Measurements from ENCODE around the gene GPR153. TPM values are rescaled to one million over a fixed set of nuclear protein-coding genes. Genes with fewer than 3 reads are reported as not detected.

GPR153 gene
- total and polyA plus RNA-seq, 4 donors: 0.37 to 5.9 (median 2.7) TPM

DNA sequence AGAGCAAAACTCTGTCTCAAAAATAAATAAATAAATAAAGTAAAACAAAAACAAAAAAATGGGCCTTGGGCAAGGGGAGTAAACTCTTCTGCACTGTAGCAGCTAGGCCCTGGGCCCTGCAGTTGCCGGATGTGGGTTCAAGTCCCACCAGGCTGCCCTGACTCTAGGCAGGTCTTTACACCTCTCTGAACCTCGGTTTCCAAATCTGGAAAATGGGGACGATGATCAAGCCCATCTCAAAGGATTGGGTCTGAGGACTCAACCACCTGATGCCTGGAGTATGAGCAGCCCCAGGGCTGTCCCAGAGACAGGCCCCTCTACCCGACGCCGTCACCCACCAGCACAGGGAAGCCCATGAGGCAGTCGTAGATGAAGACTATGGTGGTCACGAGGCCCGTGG, 7.5 kb downstream of the GPR153 start:
- Histone ChIP-seq H3K9me3 (ENCODE audit: control insufficient read depth in 4 of 4, low read length in 3 of 4) (no peaks in the 10 kb centered on the region), H3K27ac (ENCODE audit: low read depth in 1 of 2, low read length in 2 of 2) (no peak overlapping the region), H3K36me3 (ENCODE audit: control insufficient read depth in 4 of 4, insufficient read depth in 3 of 4, low read depth in 1 of 4, low read length in 3 of 4) (no peaks in the 10 kb centered on the region), H3K27me3 (ENCODE audit: control insufficient read depth in 4 of 4, insufficient read depth in 4 of 4, low read length in 3 of 4) (peaks cover 0 to 5% (median 2%) of the 10 kb centered on the region in 4 donors), H3K4me1 (ENCODE audit: control insufficient read depth in 4 of 4, insufficient read depth in 4 of 4, low read length in 3 of 4) (peaks cover 0 to 15% (median 5%) of the 10 kb centered on the region in 4 donors), H3K4me3 (ENCODE audit: low read depth in 1 of 3, low read length in 3 of 3) (no peak overlapping the region), H3K9ac (ENCODE audit: low read depth in 1 of 2, low read length in 2 of 2) (no peak overlapping the region)
- no peak for TF ChIP-seq TAF1 (conservative IDR thresholded peaks at IDR 0.05)
- TF ChIP-seq, protein P1, sequence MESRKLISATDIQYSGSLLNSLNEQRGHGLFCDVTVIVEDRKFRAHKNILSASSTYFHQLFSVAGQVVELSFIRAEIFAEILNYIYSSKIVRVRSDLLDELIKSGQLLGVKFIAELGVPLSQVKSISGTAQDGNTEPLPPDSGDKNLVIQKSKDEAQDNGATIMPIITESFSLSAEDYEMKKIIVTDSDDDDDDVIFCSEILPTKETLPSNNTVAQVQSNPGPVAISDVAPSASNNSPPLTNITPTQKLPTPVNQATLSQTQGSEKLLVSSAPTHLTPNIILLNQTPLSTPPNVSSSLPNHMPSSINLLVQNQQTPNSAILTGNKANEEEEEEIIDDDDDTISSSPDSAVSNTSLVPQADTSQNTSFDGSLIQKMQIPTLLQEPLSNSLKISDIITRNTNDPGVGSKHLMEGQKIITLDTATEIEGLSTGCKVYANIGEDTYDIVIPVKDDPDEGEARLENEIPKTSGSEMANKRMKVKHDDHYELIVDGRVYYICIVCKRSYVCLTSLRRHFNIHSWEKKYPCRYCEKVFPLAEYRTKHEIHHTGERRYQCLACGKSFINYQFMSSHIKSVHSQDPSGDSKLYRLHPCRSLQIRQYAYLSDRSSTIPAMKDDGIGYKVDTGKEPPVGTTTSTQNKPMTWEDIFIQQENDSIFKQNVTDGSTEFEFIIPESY (IDR thresholded peaks at IDR 0.05): no peak
- TF ChIP-seq GABPA (IDR thresholded peaks at IDR 0.05 in 1 of 2, conservative IDR thresholded peaks at IDR 0.05 in 1 of 2): no peak
- TF ChIP-seq RAD21 (IDR thresholded peaks at IDR 0.05): no peak
- TF ChIP-seq JUND (IDR thresholded peaks at IDR 0.05): no peak
- no peak for TF ChIP-seq HNF4A (conservative IDR thresholded peaks at IDR 0.05)
- TF ChIP-seq, protein P2, sequence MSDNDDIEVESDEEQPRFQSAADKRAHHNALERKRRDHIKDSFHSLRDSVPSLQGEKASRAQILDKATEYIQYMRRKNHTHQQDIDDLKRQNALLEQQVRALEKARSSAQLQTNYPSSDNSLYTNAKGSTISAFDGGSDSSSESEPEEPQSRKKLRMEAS (IDR thresholded peaks at IDR 0.05): no peak
- TF ChIP-seq, protein P3, sequence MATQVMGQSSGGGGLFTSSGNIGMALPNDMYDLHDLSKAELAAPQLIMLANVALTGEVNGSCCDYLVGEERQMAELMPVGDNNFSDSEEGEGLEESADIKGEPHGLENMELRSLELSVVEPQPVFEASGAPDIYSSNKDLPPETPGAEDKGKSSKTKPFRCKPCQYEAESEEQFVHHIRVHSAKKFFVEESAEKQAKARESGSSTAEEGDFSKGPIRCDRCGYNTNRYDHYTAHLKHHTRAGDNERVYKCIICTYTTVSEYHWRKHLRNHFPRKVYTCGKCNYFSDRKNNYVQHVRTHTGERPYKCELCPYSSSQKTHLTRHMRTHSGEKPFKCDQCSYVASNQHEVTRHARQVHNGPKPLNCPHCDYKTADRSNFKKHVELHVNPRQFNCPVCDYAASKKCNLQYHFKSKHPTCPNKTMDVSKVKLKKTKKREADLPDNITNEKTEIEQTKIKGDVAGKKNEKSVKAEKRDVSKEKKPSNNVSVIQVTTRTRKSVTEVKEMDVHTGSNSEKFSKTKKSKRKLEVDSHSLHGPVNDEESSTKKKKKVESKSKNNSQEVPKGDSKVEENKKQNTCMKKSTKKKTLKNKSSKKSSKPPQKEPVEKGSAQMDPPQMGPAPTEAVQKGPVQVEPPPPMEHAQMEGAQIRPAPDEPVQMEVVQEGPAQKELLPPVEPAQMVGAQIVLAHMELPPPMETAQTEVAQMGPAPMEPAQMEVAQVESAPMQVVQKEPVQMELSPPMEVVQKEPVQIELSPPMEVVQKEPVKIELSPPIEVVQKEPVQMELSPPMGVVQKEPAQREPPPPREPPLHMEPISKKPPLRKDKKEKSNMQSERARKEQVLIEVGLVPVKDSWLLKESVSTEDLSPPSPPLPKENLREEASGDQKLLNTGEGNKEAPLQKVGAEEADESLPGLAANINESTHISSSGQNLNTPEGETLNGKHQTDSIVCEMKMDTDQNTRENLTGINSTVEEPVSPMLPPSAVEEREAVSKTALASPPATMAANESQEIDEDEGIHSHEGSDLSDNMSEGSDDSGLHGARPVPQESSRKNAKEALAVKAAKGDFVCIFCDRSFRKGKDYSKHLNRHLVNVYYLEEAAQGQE (IDR thresholded peaks at IDR 0.05): no peak
- 96% methylated on average over 9 of the region's 9 CpGs for WGBS
- no peak for DNase-seq (ENCODE audit: low spot score)

DNA sequence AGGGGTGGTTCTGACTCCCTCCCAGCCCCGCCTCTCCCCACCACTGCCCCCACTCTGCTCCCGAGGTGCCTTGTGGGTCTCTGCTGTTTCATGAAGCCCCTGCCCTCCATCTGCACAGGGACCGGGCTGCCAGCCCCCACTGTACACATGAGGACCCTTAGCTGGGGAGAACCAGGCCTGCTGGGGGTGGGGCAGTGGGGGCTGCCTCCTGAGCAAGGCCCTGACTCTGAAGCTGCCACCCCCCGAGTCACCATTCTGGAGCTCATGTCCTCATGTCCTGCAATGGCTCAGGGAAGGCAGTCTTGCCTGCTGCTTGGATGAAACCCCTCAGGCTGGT, 8.6 kb downstream of the GPR153 start:
- Histone ChIP-seq H3K4me3 (ENCODE audit: low read depth in 1 of 3, low read length in 3 of 3) (no peak overlapping the region), H3K27me3 (ENCODE audit: control insufficient read depth in 4 of 4, insufficient read depth in 4 of 4, low read length in 3 of 4) (peaks cover 0 to 5% (median 2%) of the 10 kb centered on the region in 4 donors), H3K9me3 (ENCODE audit: control insufficient read depth in 4 of 4, low read length in 3 of 4) (no peaks in the 10 kb centered on the region), H3K27ac (ENCODE audit: low read depth in 1 of 2, low read length in 2 of 2) (no peak overlapping the region), H3K36me3 (ENCODE audit: control insufficient read depth in 4 of 4, insufficient read depth in 3 of 4, low read depth in 1 of 4, low read length in 3 of 4) (no peaks in the 10 kb centered on the region), H3K9ac (ENCODE audit: low read depth in 1 of 2, low read length in 2 of 2) (no peak overlapping the region), H3K4me1 (ENCODE audit: control insufficient read depth in 4 of 4, insufficient read depth in 4 of 4, low read length in 3 of 4) (peaks cover 0 to 15% (median 5%) of the 10 kb centered on the region in 4 donors)
- DNase-seq (ENCODE audit: low spot score): no peak
- 90% methylated on average over 4 of the region's 4 CpGs for WGBS
- TF ChIP-seq, protein P3 (IDR thresholded peaks at IDR 0.05): no peak
- TF ChIP-seq NR2F2 (IDR thresholded peaks at IDR 0.05): no peak

Measured in liver (tissue), 9 donors.